Measurements from ENCODE around the gene ZNF423.

ZNF423 gene

GRCh38 chr16:49726155-49726554 is 129.8 kb downstream of the ZNF423 start:
- ATAC-seq (ENCODE audit: low read depth) (no peak), DNase-seq (ENCODE audit: low spot score in 2 of 2) (no peak)
- Mint-ChIP-seq H3K36me3 (no peaks in the 10 kb centered on the region), H3K27me3 (peaks cover 2% of the 10 kb centered on the region), H3K9me3 (peaks cover 7% of the 10 kb centered on the region), H3K27ac (no peak overlapping the region), H3K4me3 (no peak overlapping the region), H3K4me1 (no peaks in the 10 kb centered on the region)

GRCh38 chr16:49725651-49726050 is 130.3 kb downstream of the ZNF423 start:
- Mint-ChIP-seq H3K4me3 (no peak overlapping the region), H3K4me1 (no peaks in the 10 kb centered on the region), H3K27me3 (peaks cover 2% of the 10 kb centered on the region), H3K27ac (no peak overlapping the region), H3K9me3 (peaks cover 5% of the 10 kb centered on the region), H3K36me3 (no peaks in the 10 kb centered on the region)
- DNase-seq (ENCODE audit: low spot score in 2 of 2) (no peak), ATAC-seq (ENCODE audit: low read depth) (no peak)

DNA sequence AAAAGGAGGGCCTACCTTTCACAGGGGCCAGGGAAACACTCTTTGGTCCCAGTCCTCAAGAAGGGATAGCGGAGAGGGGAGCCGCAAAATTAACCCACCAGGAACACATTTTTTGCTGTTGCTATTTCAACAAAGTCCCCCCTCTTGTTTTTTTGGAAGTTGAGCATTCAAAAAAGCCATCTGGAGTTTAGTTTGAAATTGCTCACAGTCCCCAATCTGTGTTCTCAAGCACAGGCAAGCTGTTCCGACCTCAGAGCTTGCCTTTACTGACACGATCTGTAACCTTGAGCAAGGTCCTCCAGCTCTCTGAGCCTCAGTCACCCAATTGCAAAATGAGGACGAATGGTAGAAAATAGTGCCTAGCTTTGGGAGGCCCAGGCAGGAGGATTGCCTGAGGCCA is 131.1 kb downstream of the ZNF423 start:
- H3K4me1 Mint-ChIP-seq = no peaks in the 10 kb centered on the region
- ATAC-seq (ENCODE audit: low read depth) (no peak), DNase-seq (ENCODE audit: low spot score in 2 of 2) (no peak)
- no peak overlapping the region for H3K27ac Mint-ChIP-seq
- H3K27me3 Mint-ChIP-seq = peaks cover 2% of the 10 kb centered on the region
- no peaks in the 10 kb centered on the region for H3K36me3 Mint-ChIP-seq
- H3K4me3 Mint-ChIP-seq = no peak overlapping the region
- peaks cover under 1% of the 10 kb centered on the region for H3K9me3 Mint-ChIP-seq

DNA sequence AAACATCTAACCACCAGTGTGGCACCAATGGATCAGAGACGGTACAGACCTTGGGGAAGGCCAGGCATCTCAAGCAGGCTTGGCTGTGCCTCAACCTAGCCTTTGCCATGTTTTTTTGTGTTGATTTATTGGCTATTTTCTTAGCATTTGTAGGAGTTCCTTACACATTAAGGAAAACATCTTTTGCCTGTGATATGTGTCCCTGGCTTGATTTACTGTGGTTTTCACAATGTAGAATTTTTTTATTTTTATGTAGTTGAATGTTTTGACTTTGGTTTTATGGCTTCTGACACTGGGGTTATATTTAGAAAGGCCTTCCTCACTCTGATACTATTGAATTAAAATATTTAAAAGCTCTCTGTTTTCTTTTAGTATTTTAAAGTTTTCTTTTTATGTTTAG is 132.6 kb downstream of the ZNF423 start:
- Mint-ChIP-seq H3K36me3 (no peaks in the 10 kb centered on the region), H3K4me1 (no peaks in the 10 kb centered on the region), H3K27ac (no peak overlapping the region), H3K4me3 (no peak overlapping the region), H3K27me3 (peaks cover 3% of the 10 kb centered on the region), H3K9me3 (no peaks in the 10 kb centered on the region)
- DNase-seq (ENCODE audit: low spot score in 2 of 2) (no peak), ATAC-seq (ENCODE audit: low read depth) (no peak)

DNA sequence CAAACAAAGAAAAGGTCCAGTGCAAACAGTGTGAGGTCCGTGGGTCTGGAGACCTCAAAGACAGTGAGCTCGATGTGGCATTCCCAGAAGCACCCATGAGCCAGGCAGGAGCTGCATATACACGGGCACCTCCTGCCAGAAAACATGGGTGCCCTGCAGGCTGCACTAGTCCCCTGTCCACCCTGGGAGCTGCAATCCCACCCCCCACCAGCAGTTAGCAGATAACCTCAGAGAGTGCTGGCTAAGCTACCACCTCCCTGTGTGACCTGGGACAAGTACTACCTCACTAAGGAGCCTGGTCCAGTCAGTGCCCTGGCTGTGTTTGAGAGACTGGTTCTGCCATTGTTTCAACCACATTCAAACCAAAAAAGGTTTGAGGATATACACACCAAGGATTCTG is 135.7 kb downstream of the ZNF423 start:
- H3K27ac Mint-ChIP-seq = no peak overlapping the region
- H3K4me1 Mint-ChIP-seq = no peaks in the 10 kb centered on the region
- peaks cover 2% of the 10 kb centered on the region for H3K27me3 Mint-ChIP-seq
- H3K9me3 Mint-ChIP-seq = no peaks in the 10 kb centered on the region
- DNase-seq (ENCODE audit: low spot score in 2 of 2) = no peak
- ATAC-seq (ENCODE audit: low read depth) = no peak
- no peak overlapping the region for H3K4me3 Mint-ChIP-seq
- H3K36me3 Mint-ChIP-seq = no peaks in the 10 kb centered on the region

DNA sequence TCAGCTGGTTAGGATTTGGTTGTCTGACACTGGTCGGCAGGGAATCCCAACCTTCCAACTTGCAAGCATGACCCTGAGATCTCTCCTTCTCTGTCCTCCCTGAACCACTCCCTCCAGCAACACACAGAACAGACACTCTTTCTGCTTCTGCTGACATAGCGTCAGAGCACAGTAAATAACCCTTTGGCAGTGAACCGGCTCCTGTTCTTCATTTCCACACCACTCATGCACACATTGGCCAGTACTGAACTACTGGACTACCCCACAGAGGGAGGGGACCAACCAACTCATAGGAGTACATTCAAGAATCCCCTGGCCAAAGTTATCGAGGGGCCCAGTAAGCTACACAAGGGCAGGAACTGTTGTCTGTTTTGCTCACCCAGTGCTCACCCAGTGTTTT is 138.2 kb downstream of the ZNF423 start:
- H3K9me3 Mint-ChIP-seq = peaks cover 1% of the 10 kb centered on the region
- no peak overlapping the region for H3K4me3 Mint-ChIP-seq
- no peak for DNase-seq (ENCODE audit: low spot score in 2 of 2)
- H3K27me3 Mint-ChIP-seq = peaks cover 3% of the 10 kb centered on the region
- peaks cover 1% of the 10 kb centered on the region for H3K36me3 Mint-ChIP-seq
- no peak overlapping the region for H3K27ac Mint-ChIP-seq
- ATAC-seq (ENCODE audit: low read depth) = no peak
- H3K4me1 Mint-ChIP-seq = no peaks in the 10 kb centered on the region

- Mint-ChIP-seq H3K4me1 (no peaks in the 10 kb centered on the region), H3K36me3 (peaks cover 1% of the 10 kb centered on the region), H3K4me3 (no peak overlapping the region), H3K27me3 (peaks cover 3% of the 10 kb centered on the region), H3K27ac (no peak overlapping the region), H3K9me3 (peaks cover 1% of the 10 kb centered on the region)
- ATAC-seq (ENCODE audit: low read depth) (no peak), DNase-seq (ENCODE audit: low spot score in 2 of 2) (no peak)
These were observed 139.5 kb downstream of the ZNF423 start for GRCh38 chr16:49716339-49716934.

GRCh38 chr16:49713770-49714169 is 142.1 kb downstream of the ZNF423 start:
- H3K4me1 Mint-ChIP-seq = no peaks in the 10 kb centered on the region
- peaks cover 1% of the 10 kb centered on the region for H3K36me3 Mint-ChIP-seq
- peaks cover 1% of the 10 kb centered on the region for H3K9me3 Mint-ChIP-seq
- no peak overlapping the region for H3K4me3 Mint-ChIP-seq
- DNase-seq (ENCODE audit: low spot score in 2 of 2) = no peak
- ATAC-seq (ENCODE audit: low read depth) = no peak
- no peak overlapping the region for H3K27ac Mint-ChIP-seq
- H3K27me3 Mint-ChIP-seq = peaks cover 2% of the 10 kb centered on the region

DNA sequence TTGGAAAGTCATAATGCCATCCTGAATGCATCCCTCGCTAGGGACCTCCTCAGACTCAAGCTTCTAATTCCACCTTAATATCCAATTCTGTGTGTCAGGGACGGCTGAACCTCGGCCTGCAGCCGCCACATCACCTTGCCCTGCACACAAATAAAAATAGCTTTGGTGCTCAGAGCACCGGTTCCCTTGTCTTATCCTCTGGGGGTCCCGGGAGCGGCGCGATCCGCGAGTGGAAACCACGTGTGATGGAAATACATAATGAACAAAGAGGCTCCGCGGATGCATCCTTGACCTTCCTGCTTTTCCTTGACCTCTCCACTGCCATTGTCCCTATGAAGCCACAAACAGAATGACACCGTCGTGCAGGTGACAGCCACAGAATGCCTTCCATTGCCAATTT is 143.4 kb downstream of the ZNF423 start:
- ATAC-seq (ENCODE audit: low read depth) = no peak
- Mint-ChIP-seq H3K9me3 (peaks cover 1% of the 10 kb centered on the region), H3K4me3 (no peak overlapping the region), H3K36me3 (peaks cover 1% of the 10 kb centered on the region), H3K27me3 (peaks cover 2% of the 10 kb centered on the region), H3K4me1 (no peaks in the 10 kb centered on the region), H3K27ac (no peak overlapping the region)
- DNase-seq (ENCODE audit: low spot score in 2 of 2) = no peak

GRCh38 chr16:49712106-49712505 is 143.8 kb downstream of the ZNF423 start:
- Mint-ChIP-seq H3K36me3 (peaks cover 1% of the 10 kb centered on the region), H3K4me1 (no peaks in the 10 kb centered on the region), H3K27me3 (peaks cover 2% of the 10 kb centered on the region), H3K4me3 (no peak overlapping the region), H3K27ac (no peak overlapping the region), H3K9me3 (peaks cover 1% of the 10 kb centered on the region)
- ATAC-seq (ENCODE audit: low read depth) = no peak
- DNase-seq (ENCODE audit: low spot score in 2 of 2) = no peak

GRCh38 chr16:49709057-49709456 is 146.9 kb downstream of the ZNF423 start:
- H3K27me3 Mint-ChIP-seq = no peaks in the 10 kb centered on the region
- no peaks in the 10 kb centered on the region for H3K36me3 Mint-ChIP-seq
- H3K27ac Mint-ChIP-seq = no peak overlapping the region
- no peaks in the 10 kb centered on the region for H3K9me3 Mint-ChIP-seq
- ATAC-seq (ENCODE audit: low read depth) (no peak), DNase-seq (ENCODE audit: low spot score in 2 of 2) (no peak)
- H3K4me3 Mint-ChIP-seq = no peak overlapping the region
- no peaks in the 10 kb centered on the region for H3K4me1 Mint-ChIP-seq

DNA sequence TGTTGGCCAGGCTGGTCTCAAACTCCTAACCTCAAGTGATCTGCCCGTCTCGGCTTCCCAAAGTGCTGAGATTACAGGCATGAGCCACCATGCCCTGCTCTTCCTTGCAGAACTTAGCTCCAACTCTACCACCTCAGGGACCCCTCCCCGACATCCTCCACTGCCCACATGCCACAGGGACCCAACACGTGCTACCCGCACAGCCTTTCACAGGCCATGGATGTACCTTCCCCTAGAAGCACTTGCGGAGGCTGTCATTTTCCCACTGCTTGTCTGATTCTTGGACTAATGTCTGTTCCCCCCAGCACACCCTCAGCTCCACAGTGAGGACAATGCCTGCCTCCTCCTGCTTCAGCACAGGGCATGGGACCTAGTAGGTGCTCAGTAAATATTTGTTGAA is 147.4 kb downstream of the ZNF423 start:
- DNase-seq (ENCODE audit: low spot score in 2 of 2) (no peak), ATAC-seq (ENCODE audit: low read depth) (no peak)
- Mint-ChIP-seq H3K36me3 (no peaks in the 10 kb centered on the region), H3K4me3 (no peak overlapping the region), H3K27me3 (no peaks in the 10 kb centered on the region), H3K9me3 (no peaks in the 10 kb centered on the region), H3K4me1 (no peaks in the 10 kb centered on the region), H3K27ac (no peak overlapping the region)

GRCh38 chr16:49706620-49707355 is 149.1 kb downstream of the ZNF423 start:
- DNase-seq (ENCODE audit: low spot score in 2 of 2) (no peak), ATAC-seq (ENCODE audit: low read depth) (no peak)
- Mint-ChIP-seq H3K36me3 (no peaks in the 10 kb centered on the region), H3K27ac (no peak overlapping the region), H3K4me3 (no peak overlapping the region), H3K4me1 (no peaks in the 10 kb centered on the region), H3K9me3 (no peaks in the 10 kb centered on the region), H3K27me3 (no peaks in the 10 kb centered on the region)

DNA sequence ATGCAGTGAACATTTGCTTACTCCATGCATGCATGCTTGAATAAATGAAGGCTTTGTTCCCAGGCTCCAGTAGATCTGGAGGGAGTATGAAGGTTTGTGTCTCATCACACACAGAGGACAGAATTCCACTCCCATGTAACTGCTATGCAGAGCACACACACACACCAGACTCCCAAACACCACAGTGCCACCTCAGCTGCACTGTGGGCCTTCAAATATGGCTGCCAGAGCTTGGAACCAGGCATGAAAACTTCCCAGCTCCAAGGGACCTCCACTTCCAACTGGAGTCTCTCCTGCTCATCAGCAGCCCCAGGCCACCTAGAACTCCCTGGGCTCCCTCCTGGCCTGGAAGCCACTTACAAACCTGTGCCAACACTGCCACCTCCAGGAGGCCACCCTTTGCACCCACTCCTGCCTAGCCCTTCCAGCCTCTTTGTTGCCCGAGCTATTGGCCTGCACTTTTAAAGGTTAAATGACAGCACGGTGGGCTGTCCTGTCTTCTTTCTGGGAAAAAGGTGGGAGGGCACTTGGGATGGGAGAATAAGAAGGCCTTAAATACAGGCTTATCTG is 151.2 kb downstream of the ZNF423 start:
- no peak overlapping the region for H3K4me3 Mint-ChIP-seq
- no peak for ATAC-seq (ENCODE audit: low read depth)
- no peak overlapping the region for H3K27ac Mint-ChIP-seq

DNA sequence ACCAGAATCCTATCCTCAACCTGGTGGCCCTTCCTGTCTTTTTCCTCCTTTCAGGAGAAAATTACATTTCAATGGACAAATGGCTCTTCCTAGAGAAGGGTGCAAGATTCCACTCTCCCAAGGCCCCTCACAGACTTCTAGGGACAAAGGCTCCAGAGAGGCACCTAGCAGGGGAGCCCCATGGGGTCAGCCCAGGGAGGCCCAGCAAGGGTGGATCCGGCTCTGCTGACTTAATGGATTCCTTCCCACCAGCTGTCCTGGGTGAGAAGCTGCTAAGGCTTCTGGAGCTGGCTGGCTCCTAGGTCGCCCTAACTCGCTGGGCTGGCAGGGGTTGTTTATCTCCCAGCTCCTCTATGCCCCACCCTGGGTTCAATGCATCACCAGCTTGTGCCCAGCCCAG is 152.4 kb downstream of the ZNF423 start:
- Mint-ChIP-seq H3K36me3 (no peaks in the 10 kb centered on the region), H3K4me1 (no peaks in the 10 kb centered on the region), H3K27ac (no peak overlapping the region), H3K4me3 (no peak overlapping the region), H3K9me3 (no peaks in the 10 kb centered on the region), H3K27me3 (peaks cover 2% of the 10 kb centered on the region)
- ATAC-seq (ENCODE audit: low read depth) = no peak
- no peak for DNase-seq (ENCODE audit: low spot score in 2 of 2)

More for the DNA sequence above, 151.2 kb downstream of the ZNF423 start:
- H3K4me1 Mint-ChIP-seq = no peaks in the 10 kb centered on the region
- no peaks in the 10 kb centered on the region for H3K36me3 Mint-ChIP-seq
- no peaks in the 10 kb centered on the region for H3K9me3 Mint-ChIP-seq
- no peaks in the 10 kb centered on the region for H3K27me3 Mint-ChIP-seq
- DNase-seq (ENCODE audit: low spot score in 2 of 2) = no peak

Measured in memory B cell (primary cell).